MM.1S (cell line): ENCODE measurements around the gene CPS1.

ENCODE experiments used
- CTCF ChIP-seq: fragments of 300-600 bp; sonication (generic); IDR thresholded peaks from 2 replicates; pipeline ENCODE4 v1.5.1; 2016; ENCODE audit warnings: antibody characterized with exemption, low read length, mixed read lengths
- EZH2 ChIP-seq: fragments of 300-600 bp; sonication (generic); optimal IDR thresholded peaks from 2 replicates; pipeline ENCODE3; 2017; ENCODE audit warnings: low read depth, mild to moderate bottlenecking, antibody characterized with exemption, low read length, mixed read lengths

GRCh38 chr2:210553373-210553772 is 3.0 kb upstream of the CPS1 start:
- TF ChIP-seq EZH2 (no peak), CTCF (no peak)
